ENCODE results near the gene ROBO1.
"Not testable (repeated sequence)": the region's sequence is repeated elsewhere in the genome, so short reads cannot be mapped to it uniquely, and the experiment has no call there.

The ROBO1 gene

GRCh38 chr3:79543218-79543982 lies 224.4 kb downstream of the ROBO1 start:
- no peak for DNase-seq

- DNase-seq, result no peak
These were observed 233.1 kb downstream of the ROBO1 start for GRCh38 chr3:79534727-79535126.

- DNase-seq, result no peak
These were observed 236.1 kb downstream of the ROBO1 start for GRCh38 chr3:79531566-79532295.

GRCh38 chr3:79521221-79521848 lies 246.5 kb downstream of the ROBO1 start:
- DNase-seq, result no peak

- no peak for DNase-seq
These were observed 249.9 kb downstream of the ROBO1 start for GRCh38 chr3:79517766-79518413.

- no peak for DNase-seq
These were observed 251.0 kb downstream of the ROBO1 start for GRCh38 chr3:79516795-79517194.

DNA sequence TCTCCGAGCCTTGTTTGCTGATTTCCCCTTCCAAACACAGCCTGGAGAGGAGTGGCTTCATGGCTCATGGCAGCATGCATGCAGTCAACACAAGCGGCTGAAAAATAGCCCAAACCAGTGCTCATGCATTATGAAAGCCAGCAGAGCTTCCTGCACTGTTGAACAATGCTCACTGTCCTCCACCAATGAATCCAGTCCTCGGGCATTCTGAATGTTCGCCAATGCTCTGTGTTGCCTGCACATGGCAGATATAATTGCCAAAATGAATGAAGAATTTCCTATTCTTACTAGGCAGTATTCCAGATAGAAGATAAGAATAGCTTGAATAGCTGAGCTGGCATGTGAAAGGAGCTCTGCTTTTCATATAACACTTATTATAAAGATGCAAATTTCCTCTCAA lies 252.7 kb downstream of the ROBO1 start:
- no peak for DNase-seq

DNA sequence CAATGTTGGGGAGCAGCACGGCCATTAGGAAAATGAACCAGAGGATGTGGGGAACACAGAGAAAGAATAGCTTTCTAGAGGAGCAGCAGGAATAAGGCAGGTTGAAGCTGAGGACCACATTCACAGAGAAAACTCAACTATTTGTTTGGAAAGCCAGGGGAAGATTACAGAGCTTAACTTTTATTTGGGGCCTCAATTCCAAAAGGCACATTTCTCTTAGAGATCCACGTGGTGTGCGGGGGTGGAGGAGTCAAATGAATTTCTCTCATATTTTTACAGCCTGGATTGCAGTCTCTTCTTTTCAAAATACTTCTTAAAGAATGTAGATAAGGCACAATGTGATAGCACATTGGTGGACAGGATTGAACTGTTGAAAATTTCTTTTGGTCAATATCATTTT lies 253.7 kb downstream of the ROBO1 start:
- DNase-seq, result no peak

DNA sequence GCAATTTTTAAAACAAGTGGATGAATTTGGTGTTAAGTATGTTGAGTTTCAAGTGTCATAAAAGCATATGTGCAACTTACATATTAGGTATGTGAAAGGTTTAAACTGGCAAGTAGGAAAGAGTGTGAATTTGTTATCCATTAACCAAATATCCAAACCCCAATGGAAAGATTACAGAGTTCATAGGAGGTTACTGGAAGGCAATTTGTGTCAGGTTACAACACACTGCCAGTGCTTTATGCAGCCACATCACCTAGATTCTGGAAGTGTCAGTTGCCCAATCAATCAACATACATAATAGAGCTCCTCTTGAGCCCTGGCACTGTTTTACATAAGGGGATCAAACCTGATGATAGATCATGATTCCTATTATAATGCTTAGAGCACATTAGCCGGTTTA lies 261.0 kb downstream of the ROBO1 start:
- no peak for DNase-seq

GRCh38 chr3:79502216-79502681 lies 265.5 kb downstream of the ROBO1 start:
- DNase-seq, result not testable (repeated sequence)

- DNase-seq, result no peak
These were observed 270.2 kb downstream of the ROBO1 start for GRCh38 chr3:79497447-79498111.

- DNase-seq, result no peak
These were observed 276.7 kb downstream of the ROBO1 start for GRCh38 chr3:79491029-79491641.

DNA sequence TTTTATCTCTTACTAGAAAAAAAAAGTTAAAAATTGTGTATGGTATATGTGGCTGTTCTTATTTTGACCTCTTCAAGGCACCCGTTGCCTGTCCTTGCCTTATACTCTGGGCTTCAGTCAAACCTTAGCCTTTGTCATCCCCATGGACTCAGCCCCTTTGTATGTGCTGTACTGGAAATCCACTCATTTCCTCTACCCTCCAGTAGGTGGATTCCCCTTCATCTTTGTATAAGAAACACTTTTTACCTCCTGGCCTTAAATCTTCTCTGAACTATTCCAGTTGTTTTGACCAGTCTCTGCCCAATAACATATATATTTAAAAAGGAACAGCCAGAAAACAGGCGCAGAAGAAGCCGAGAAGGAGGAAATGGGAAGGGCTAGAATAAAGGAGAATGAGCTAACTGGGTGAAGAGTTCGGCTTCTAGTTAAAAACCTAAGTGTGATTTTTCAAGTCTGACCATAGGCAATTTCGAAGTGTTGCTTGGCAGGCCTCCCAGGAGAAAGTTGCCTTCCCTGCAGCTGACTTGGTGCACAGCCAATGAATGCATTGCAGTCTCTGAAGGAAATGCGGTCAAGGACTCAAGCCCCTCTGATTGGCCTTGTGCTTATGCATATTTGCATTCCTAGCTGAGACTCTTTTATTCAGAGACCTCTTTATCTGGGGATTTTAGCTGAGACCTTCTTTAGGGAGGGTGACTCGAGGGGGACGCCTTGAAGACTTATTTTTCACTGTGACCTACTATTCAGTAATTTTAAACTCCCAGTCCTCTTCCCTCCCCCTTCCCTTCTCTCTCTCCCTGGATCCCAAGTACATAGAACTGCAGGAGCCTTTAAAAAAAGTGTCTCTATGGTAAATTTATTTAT lies 277.4 kb downstream of the ROBO1 start:
- no peak for DNase-seq

DNA sequence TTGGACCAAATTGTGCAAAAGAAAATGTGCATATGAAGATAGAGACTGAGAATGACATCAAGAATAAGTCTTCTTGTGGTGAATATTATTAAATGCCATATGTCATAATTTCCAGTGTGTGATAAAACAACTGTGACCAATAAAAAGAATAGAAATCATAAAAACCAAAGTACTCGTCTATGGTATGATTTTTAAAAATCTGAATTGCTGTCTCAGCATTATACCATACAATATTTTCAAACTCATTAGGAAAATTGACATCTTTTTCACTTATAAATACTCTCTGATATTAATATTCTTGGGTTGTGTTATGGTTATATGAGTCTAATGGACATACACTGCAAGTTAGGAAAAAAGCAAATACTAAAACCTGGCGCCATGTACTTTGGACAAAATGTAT lies 279.4 kb downstream of the ROBO1 start:
- no peak for DNase-seq

DNA sequence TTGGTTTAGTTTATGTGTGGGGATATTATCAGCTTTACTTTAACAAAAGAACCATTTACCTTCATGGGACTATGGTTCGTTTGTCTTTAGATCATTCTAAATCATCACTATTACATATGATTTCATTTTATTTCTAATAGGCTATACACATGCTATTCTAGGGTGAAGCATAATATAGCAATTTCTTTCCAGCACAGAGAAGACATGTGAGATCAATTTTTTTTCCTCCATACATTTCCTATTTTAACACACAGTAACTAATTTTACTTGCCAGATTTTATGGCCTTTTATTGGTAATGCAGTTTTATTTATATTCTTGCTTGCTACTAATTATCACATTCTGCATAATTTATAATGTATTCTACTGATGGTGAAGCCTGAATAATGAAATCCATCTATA lies 287.1 kb downstream of the ROBO1 start:
- no peak for DNase-seq

DNA sequence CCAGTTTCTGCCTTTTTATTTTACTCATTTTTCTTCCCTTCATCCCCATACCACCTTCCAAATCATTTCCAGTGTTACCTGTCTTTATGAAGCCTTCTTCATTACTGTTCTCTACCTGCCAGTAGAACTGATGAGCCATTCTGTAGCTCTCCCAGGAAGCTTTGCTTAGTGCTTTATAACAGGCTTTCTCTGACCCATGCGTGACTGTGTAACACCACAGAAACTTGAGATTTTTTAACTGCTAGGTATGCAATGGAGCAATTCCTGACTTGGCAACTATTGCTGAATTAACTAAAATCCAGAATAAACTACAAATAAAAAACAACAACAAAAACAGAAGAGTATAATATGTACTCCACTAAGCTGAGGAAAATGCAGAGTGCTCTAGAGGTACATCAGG lies 289.2 kb downstream of the ROBO1 start:
- DNase-seq, result no peak

- DNase-seq, result no peak
These were observed 290.6 kb downstream of the ROBO1 start for GRCh38 chr3:79477242-79477641.

GRCh38 chr3:79473993-79474392 lies 293.8 kb downstream of the ROBO1 start:
- DNase-seq, result no peak

DNA sequence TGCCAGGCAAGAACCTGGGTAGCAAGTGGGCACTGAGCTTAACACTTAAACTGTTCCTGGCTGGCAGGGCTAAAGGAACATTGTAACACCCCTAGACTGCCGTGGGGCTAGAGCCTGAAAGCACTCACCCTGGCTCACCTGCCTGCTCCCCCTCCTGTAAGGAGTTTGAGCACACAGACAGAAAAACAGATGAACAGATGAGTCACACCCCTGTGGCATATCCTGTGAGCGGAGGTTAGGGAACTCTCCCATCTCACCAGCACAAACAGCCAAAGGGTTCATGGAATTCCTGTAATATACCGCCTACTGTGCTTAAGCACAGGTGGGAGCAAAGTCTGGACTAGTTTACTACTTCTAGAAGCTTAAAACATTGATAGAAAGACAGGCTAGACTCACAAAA lies 300.1 kb downstream of the ROBO1 start:
- DNase-seq, result no peak

GRCh38 chr3:79461129-79461792 lies 306.5 kb downstream of the ROBO1 start:
- DNase-seq, result no peak

DNA sequence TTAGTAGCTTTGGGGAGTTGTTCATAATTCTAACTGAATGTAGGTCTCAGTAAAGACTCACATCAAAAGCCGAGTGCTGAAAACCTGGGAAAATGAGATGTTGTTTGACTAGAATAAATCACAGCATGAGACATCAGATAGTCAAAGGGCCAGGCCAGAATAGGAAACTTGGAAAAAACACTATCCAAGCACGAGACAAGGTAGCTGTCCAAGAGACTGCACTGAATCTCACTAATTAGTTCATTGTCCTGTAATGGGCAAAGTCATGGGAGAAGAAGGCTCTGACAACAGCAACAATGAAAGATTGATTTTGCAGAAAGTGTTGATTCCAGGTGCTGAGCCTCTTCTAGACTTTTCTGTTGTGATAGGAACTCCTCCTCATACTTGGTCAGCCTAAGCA lies 314.2 kb downstream of the ROBO1 start:
- no peak for DNase-seq
